HAP-1 (cell line): ENCODE data around the gene AGAP1.
A peak's percentile ranks its signal among the peaks of the same experiment; 100 is the strongest.

Experiments used
- DNase-seq, 2 experiments: peaks; one replicate each; pipeline ENCODE4 v3.0.0-alpha.2; 2016 to 2020; ENCODE audit warnings: low spot score in 2 of 2
- H3K27me3 ChIP-seq: fragments of 250-450 bp; sonication (Bioruptor Pico); 2 replicates; pipeline ENCODE4 v1.5.1; 2020; ENCODE audit warnings: low read depth, mild to moderate bottlenecking, moderate library complexity
- H3K36me3 ChIP-seq: fragments of 250-450 bp; sonication (Bioruptor Pico); replicated peaks from 2 replicates; pipeline ENCODE4 v1.5.1; 2020; ENCODE audit warnings: mild to moderate bottlenecking
- H3K4me1 ChIP-seq: fragments of 250-450 bp; sonication (Bioruptor Pico); 2 replicates; pipeline ENCODE4 v1.5.1; 2020; ENCODE audit warnings: mild to moderate bottlenecking
- H3K4me3 ChIP-seq: fragments of 250-450 bp; sonication (Bioruptor Pico); 2 replicates; pipeline ENCODE4 v1.5.1; 2020; ENCODE audit warnings: mild to moderate bottlenecking, moderate library complexity
- H3K9me3 ChIP-seq: fragments of 250-450 bp; sonication (Bioruptor Pico); 2 replicates; pipeline ENCODE4 v1.5.1; 2020; ENCODE audit warnings: mild to moderate bottlenecking, moderate library complexity
- in situ Hi-C: fragments of 300-500 bp; cut with MboI; formaldehyde crosslinking; loops from 3 replicates; pipeline ENCODE4 v1.14.3; 2020; ENCODE audit warnings: low sequenced_read_pairs, inconsistent platforms, mixed read lengths

AGAP1 gene

GRCh38 chr2:236173036-236173728, 679.3 kb downstream of the AGAP1 start:
- no peaks in the 10 kb centered on the region for H3K36me3 ChIP-seq
- no peak overlapping the region for H3K4me3 ChIP-seq
- peaks cover 36% of the 10 kb centered on the region for H3K4me1 ChIP-seq
- peaks cover 34% of the 10 kb centered on the region for H3K27me3 ChIP-seq
- DNase-seq = no peak
- peaks cover 3% of the 10 kb centered on the region; the same call in 1 of the 2 replicates for H3K9me3 ChIP-seq
- in situ Hi-C loops = no loop called here

GRCh38 chr2:236173729-236174607, 680.1 kb downstream of the AGAP1 start:
- no peak overlapping the region for H3K4me3 ChIP-seq
- H3K9me3 ChIP-seq = peaks cover 3% of the 10 kb centered on the region; the same call in 1 of the 2 replicates
- peaks cover 33% of the 10 kb centered on the region for H3K27me3 ChIP-seq
- no peaks in the 10 kb centered on the region for H3K36me3 ChIP-seq
- H3K4me1 ChIP-seq = peaks cover 42% of the 10 kb centered on the region
- in situ Hi-C loops = no loop called here
- no peak for DNase-seq

GRCh38 chr2:236175548-236176150, 681.8 kb downstream of the AGAP1 start:
- no peak for DNase-seq
- Histone ChIP-seq H3K9me3 (no peaks in the 10 kb centered on the region; the same call in 1 of the 2 replicates), H3K27me3 (peaks cover 18% of the 10 kb centered on the region), H3K4me3 (no peak overlapping the region), H3K36me3 (no peaks in the 10 kb centered on the region), H3K4me1 (peaks cover 43% of the 10 kb centered on the region)
- in situ Hi-C loops = no loop called here

- in situ Hi-C loops = no loop called here
- no peaks in the 10 kb centered on the region for H3K36me3 ChIP-seq
- no peaks in the 10 kb centered on the region; the same call in 1 of the 2 replicates for H3K9me3 ChIP-seq
- no peak overlapping the region for H3K4me3 ChIP-seq
- peaks cover 35% of the 10 kb centered on the region for H3K4me1 ChIP-seq
- peak; percentile 25 to 63 for DNase-seq
- H3K27me3 ChIP-seq = peaks cover 15% of the 10 kb centered on the region
Measured at GRCh38 chr2:236176417-236176816, 682.6 kb downstream of the AGAP1 start.

GRCh38 chr2:236176951-236177350, 683.1 kb downstream of the AGAP1 start:
- in situ Hi-C loops = no loop called here
- Histone ChIP-seq H3K27me3 (peaks cover 15% of the 10 kb centered on the region), H3K9me3 (no peaks in the 10 kb centered on the region; the same call in 1 of the 2 replicates), H3K4me1 (peaks cover 31% of the 10 kb centered on the region), H3K4me3 (no peak overlapping the region), H3K36me3 (no peaks in the 10 kb centered on the region)
- no peak for DNase-seq

- peak; percentile 57 to 84 for DNase-seq
- H3K4me1 ChIP-seq = peaks cover 28% of the 10 kb centered on the region
- H3K36me3 ChIP-seq = no peaks in the 10 kb centered on the region
- no peaks in the 10 kb centered on the region; the same call in 1 of the 2 replicates for H3K9me3 ChIP-seq
- peaks cover 15% of the 10 kb centered on the region for H3K27me3 ChIP-seq
- in situ Hi-C loops = no loop called here
- peak overlapping the region; percentile 16; the same call in 1 of the 2 replicates for H3K4me3 ChIP-seq
Measured at GRCh38 chr2:236177604-236177966, 683.7 kb downstream of the AGAP1 start.

- H3K27me3 ChIP-seq = peaks cover 15% of the 10 kb centered on the region
- peaks cover 24% of the 10 kb centered on the region for H3K4me1 ChIP-seq
- no peaks in the 10 kb centered on the region for H3K36me3 ChIP-seq
- DNase-seq = peak; percentile 50 to 89
- in situ Hi-C loops = no loop called here
- no peaks in the 10 kb centered on the region; the same call in 1 of the 2 replicates for H3K9me3 ChIP-seq
- peak overlapping the region; percentile 16 for H3K4me3 ChIP-seq
Measured at GRCh38 chr2:236177967-236178889, 684.4 kb downstream of the AGAP1 start.

GRCh38 chr2:236178890-236179235, 685.0 kb downstream of the AGAP1 start:
- peaks cover 14% of the 10 kb centered on the region for H3K27me3 ChIP-seq
- peak overlapping the region; percentile 16 for H3K4me3 ChIP-seq
- in situ Hi-C loops = no loop called here
- H3K36me3 ChIP-seq = no peaks in the 10 kb centered on the region
- H3K4me1 ChIP-seq = peaks cover 24% of the 10 kb centered on the region
- H3K9me3 ChIP-seq = no peaks in the 10 kb centered on the region
- DNase-seq = no peak

GRCh38 chr2:236179236-236180075, 685.6 kb downstream of the AGAP1 start:
- DNase-seq = no peak
- Histone ChIP-seq H3K4me3 (no peak overlapping the region; the same call in 1 of the 2 replicates), H3K27me3 (peaks cover 8% of the 10 kb centered on the region), H3K4me1 (peaks cover 21% of the 10 kb centered on the region), H3K9me3 (no peaks in the 10 kb centered on the region), H3K36me3 (no peaks in the 10 kb centered on the region)
- in situ Hi-C loops = loop anchor here (5.0 kb wide), 1 partner anchor 402 kb away; no protein-coding TSS in a partner anchor

- H3K4me3 ChIP-seq = no peak overlapping the region
- H3K27me3 ChIP-seq = peaks cover 8% of the 10 kb centered on the region
- H3K9me3 ChIP-seq = no peaks in the 10 kb centered on the region
- DNase-seq = no peak
- H3K4me1 ChIP-seq = peaks cover 13% of the 10 kb centered on the region
- in situ Hi-C loops = loop anchor here (5.0 kb wide), 1 partner anchor 403 kb away; no protein-coding TSS in a partner anchor
- no peaks in the 10 kb centered on the region for H3K36me3 ChIP-seq
Measured at GRCh38 chr2:236180076-236180816, 686.4 kb downstream of the AGAP1 start.

- Histone ChIP-seq H3K27me3 (peaks cover 8% of the 10 kb centered on the region), H3K4me1 (peaks cover 11% of the 10 kb centered on the region), H3K9me3 (no peaks in the 10 kb centered on the region), H3K4me3 (no peak overlapping the region), H3K36me3 (no peaks in the 10 kb centered on the region)
- DNase-seq = peak; percentile 83 to 84
- in situ Hi-C loops = loop anchor here (5.0 kb wide), 1 partner anchor 404 kb away; no protein-coding TSS in a partner anchor
Measured at GRCh38 chr2:236180831-236181453, 687.1 kb downstream of the AGAP1 start.
